Measurements from ENCODE around the gene CHMP4A.
A peak's percentile ranks its signal among the peaks of the same experiment; 100 is the strongest.
"Not testable (repeated sequence)": the region's sequence is repeated elsewhere in the genome, so short reads cannot be mapped to it uniquely, and the experiment has no call there.

CHMP4A gene

DNA sequence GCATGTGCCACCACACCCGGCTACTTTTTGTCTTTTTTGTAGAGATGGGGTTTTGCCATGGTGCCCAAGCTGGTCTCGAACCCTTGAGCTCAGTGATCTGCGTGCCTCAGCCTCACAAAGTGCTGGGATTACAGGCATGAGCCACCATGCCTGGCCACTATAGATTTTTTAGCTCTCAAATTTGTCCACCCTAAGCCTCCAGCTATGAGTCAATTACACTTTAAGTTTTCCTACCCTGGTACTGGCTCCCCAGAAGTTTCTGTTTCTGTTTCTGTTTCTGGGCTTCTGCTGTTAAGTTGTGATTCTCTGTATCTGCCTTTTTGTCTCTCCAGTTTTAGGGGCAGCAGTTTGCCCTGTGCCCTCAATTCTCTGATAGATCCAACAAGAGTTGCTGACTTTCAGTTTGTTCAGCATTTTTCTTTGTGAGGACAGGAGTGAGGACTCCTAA is 33.5 kb upstream of the CHMP4A start:
- DNase-seq = no peak

DNA sequence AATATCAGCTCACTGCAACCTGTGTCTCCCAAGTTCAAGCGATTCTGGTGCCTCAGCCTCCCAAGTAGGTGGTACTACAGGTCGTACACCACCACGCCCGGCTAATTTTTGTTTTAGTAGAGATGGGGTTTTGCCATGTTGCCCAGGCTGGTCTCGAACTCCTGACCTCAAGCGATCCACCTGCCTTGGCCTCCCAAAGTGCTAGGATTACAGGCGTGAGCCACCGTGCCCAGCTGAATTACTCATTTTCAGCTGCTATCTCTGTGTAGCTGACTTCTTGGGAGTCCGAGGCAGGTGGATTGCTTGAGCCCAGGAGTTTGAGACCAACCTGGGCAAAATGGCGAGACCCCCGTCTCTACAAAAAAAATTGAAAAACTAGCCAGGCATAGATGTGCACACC is 32.1 kb upstream of the CHMP4A start:
- not testable (repeated sequence) for DNase-seq

DNA sequence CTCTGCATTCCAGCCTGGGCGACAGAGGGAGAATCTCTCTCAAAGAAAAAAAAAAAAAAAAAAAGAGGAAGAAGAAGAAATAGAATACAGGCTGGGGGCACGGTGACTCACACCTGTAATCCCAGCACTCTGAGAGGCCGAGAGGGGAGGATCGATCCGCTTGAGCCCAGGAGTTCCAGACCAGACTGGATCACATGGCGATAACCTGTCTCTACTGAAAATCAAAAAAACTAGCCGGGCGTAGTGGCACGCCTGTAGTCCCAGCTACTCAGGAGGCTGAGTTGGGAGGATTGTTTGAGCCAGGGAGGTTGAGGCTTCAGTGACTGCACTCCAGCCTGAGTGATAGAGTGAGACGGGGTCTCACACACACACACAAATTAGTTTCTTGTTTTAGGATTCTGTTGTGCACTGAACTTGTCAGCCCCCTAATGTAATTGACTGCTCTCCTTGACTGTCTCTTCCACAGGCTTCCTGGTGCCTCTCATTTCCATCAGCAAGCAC is 30.1 kb upstream of the CHMP4A start:
- DNase-seq = peak in 1 of 6 experiments; percentile 25

DNA sequence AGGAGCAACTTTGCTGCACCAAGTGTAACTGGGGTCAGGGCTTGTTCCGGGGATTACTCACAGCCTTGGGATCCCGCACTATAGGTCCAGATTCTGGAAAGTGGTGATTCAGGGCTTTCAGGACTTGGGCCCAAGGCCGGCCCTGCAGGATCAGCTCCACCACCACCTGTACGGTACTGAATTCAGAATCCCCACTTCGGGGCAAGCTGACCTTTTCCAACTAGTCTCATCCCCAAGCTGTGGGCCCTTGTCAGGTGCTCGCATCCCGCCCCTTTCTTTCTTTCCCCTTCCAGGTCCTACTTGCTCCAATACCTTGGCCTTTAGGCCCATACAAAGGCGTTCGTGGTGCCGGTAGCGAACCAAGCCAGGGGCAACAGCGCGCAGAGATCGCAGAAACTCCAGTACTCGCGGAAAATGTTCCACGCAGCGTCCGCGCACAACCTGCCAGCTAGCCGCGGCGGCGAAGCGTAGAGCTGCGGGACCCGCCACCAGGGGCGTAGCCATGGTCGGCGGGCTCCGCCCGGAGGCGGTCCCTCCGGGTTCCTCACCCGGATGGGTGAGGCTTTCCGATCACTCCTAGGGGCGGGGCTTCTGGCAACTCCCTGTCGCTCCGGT is 28.6 kb upstream of the CHMP4A start:
- peak in 4 of 6 experiments; percentile 92 to 99 (median 96) for DNase-seq

DNA sequence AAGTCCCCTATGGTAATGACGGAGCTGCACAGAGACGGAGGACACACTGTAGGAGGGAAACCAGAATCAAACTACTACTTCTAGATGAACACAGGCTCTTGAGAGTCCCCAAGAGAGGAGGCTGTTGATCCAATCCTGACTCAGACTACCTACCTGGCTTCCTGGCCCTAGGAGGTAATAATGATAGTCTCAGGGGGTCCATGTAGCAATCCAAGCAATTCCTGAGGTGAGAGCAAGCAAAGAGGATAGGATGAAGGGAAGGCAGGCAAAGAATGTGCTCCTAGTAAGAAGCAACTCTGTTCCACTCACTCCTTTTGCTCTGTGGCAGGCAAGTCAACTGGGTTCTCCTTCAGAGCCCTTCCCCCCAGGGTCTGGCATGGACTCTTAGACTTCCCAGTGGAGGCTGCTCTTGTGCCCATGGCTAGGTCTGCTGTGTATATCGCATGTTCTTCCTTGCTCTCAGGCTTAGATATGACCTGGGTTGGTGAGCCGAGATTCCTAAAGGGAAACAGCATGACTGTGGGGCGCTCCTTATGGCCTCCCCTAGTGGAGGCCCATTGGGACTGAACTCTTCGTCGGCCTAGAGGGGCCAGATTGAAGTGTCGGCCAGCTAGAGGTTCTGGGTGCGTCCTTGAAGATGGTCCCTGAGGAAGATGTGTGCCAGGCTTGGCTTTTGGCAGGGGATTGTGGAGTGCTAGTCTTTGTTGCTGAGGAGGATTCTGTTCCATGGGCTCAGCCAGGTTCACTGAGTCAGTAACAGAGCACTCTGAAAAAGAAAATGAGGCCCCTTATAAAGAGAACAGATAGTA is 27.0 kb upstream of the CHMP4A start:
- DNase-seq = no peak

DNA sequence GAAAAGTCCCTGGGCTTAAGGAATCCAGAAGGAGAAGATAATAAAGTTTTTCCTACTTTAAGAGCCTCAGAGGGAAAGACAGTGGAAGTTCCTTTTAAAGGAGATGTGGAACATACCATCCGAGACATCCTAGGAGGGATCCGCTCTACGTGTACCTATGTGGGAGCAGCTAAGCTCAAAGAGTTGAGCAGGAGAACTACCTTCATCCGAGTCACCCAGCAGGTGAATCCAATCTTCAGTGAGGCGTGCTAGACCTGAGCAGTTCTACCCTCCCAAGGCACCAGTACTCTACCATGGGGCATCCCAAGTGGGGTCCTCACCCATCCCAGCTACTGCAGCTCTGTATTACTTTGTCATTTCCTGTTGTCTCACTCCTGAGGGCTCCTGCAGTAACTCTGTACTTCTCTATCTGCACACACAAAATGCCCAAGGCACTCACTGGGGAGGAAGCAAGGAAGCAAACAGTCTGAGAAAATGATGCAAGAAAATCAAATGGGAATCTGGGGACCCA is 25.3 kb upstream of the CHMP4A start:
- DNase-seq = no peak

DNA sequence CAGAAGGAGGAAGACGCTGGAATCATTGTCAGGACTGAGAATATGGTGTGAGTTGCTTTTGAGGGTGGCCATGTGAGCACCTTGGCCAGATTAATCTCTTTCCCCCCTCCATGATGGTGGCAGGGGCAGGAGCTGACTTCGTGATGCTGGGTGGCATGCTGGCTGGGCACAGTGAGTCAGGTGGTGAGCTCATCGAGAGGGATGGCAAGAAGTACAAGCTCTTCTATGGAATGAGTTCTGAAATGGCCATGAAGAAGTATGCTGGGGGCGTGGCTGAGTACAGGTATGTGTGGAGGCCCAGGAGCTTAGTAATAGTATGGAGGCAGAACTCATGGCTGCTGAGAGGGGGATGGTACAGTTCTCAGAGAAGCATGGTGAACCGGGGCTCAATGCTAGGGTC is 24.8 kb upstream of the CHMP4A start:
- DNase-seq = no peak

DNA sequence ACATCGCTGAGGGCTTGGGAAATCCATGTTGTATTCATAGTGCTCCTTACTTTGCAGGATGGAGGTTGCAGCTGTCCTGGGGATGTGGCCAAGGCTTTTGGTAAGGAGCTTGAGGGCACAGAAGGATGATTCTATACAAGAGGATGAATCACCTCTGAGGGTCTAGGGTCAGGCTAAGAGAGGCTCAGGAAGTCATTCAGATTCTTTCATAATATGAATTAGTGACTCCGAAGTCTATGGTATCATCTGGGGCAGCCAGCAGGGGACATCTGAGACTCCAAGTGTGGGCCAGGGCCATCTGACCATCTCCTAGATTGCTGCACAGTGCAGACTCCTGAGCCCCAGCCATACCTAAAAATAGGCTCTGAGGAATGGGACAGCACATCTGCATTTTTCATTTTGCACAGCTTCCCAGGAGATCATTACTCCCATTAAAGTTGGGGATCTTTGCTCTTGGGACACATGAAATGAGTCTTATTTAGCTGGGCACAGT is 24.2 kb upstream of the CHMP4A start:
- no peak for DNase-seq

DNA sequence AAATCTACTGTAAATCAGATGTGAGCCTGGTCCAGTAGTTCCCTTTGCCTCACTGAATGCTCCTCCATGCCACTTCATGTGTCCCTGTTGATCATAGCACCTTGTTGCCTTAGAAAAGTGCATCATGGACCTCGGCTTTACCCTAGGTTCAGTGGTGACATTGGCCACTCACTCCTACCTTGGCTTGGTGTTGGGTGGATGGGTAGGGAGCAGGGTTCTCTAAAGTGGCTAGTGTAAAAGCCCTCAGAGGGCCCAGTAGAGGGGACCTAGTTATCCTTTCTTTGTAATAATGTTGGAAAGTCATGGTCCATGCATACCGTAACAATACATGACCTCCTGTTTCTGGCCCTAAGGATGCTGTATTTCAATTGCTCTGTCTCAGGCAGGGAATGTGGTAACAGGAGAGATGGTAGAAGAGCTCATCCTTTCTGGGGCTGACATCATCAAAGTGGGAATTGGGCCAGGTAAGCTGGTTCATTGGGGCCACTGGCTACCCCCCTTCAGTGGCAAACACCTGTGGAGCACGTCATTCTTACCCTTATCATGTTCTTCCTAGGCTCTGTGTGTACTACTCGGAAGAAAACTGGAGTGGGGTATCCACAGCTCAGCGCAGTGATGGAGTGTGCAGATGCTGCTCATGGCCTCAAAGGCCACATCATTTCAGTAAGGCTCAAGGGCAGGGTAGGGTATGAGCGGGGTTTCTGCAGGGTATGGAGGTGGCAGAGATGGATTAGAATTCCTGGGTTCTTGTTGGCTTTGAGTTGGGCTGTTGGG is 23.6 kb upstream of the CHMP4A start:
- DNase-seq = no peak

DNA sequence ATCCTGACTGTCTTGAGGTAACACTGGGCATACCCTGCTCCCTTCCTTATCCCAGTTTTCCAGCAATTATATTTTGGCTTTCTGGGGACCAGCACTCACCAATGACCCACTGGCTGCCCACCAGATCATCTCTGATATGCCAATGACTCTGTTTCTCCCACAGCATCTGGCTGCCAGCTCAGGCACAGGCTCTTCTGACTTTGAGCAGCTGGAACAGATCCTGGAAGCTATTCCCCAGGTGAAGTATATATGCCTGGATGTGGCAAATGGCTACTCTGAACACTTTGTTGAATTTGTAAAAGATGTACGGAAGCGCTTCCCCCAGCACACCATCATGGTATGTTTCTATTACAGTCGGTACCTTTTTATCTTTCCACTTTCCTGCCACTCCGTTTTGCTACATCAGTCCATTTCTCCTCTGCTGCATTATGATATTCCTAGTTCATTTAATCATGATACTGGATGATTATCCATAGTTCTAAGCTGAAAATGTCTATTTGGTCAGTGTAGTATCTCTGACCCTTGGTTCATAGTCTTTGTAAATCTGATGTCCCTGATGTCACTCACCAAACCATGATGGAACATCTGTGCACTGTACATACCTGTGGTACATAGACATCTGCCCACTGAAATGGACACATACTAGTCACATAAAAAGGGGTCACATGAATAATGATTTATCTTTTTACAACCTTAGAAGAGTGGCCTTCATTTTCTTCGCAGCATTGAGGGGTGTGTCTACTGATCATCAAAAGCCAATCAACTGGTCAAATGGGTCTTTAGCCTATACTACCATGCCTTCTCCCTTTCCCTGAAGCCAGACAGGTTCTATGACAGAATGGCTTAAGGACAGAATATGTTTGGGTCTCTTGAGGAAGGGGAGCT is 22.8 kb upstream of the CHMP4A start:
- no peak for DNase-seq

DNA sequence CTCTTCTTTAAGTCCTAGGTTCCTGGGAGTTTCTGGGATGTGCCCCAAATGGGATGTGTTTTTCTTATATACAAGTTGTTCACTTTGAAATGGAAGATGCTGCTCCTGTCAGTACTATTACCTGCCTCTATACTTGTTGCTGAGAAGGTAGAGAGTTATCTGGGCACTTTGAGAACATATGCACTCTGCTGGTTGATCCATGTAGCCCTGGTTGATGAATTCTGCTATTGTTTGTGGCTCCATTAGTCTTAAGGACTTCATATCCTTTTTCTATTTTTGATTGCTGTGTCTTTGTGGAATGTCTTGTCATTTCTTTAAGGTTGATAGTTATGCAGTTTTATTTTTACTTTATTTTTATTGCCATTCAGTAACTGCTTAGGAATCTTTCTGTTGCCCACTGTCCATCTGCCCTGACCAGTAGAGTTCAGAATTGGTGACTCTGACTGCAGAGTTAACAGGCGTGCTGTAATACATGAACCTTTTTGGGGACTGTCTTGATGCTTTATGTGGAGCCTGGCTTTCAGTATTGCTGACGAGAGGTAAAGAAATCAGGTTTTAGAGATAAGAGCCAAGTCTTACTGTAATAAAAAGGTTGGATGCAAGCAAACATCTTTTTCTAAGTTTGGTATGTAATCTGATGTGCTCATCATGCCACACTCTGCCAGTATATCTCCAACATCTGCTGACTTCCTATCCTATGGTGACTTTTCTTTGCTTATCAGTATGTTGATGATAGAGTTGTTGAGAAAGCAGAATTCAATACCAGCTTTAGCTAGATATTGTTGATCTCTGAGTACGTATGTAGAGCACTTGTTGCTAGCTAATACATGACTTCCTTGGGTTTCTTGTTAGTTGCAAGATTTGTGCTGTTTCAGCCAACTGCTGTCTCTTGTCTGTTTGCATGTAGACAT is 21.1 kb upstream of the CHMP4A start:
- DNase-seq = no peak

DNA sequence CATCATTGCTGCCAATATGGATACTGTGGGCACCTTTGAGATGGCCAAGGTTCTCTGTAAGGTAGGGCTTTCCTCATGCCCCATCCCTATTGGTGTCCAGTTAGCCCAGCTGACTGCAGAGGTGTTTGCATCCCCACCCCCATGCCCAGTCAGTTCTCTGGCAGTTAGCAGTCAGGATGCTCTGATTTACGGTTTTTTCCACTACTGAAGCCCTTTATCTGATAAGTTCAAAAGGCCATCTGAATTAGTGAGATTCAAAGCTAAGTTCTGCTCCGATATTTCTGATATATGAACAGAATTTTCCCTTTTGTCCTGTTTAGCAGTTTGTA is 20.2 kb upstream of the CHMP4A start:
- DNase-seq = no peak

DNA sequence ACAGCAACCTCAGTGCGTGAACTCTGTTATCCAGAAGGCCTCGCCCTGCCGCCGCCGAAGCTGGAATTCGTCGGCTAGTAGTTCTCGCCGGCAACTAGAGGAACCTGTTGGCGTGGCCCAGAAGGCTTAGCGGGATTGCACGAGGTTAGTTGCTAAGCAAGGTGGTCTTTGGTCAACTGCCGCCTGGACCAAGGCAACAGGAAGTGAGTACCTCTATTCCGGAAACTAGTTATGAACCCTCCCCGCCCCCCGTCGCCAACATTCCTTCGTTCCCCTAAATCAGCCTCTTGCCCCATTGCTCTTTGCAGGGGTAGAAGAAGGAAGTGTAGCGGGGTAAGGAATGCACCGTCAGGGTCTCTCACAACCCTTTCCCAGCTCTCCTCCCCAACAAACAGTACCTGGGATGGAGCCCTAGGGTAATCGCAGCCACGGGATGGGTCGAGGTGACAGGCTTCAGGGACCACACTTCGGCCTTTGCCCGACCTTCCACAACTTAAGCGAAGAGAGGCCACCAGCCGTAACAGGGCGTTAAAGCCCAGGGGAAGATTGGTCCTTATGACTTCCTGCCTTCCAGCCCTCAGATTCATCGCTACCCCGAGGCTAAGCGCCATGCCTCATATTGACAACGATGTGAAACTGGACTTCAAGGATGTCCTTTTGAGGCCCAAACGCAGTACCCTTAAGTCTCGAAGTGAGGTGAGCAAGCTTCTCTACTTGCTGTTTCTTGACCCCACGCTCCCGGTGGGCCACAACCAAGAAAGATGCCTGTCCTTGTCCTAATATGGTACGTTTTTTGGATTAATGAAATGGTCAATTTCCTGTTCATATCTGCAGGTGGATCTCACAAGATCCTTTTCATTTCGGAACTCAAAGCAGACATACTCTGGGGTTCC is 19.6 kb upstream of the CHMP4A start, which contains the start of gene GMPR2:
GMPR2 (plus strand) TSS at position 285 of the 893 bp plus-strand sequence; CDS start at position 610, 325 bp downstream.
- peak in 1 of 6 experiments; percentile 46 for DNase-seq

DNA sequence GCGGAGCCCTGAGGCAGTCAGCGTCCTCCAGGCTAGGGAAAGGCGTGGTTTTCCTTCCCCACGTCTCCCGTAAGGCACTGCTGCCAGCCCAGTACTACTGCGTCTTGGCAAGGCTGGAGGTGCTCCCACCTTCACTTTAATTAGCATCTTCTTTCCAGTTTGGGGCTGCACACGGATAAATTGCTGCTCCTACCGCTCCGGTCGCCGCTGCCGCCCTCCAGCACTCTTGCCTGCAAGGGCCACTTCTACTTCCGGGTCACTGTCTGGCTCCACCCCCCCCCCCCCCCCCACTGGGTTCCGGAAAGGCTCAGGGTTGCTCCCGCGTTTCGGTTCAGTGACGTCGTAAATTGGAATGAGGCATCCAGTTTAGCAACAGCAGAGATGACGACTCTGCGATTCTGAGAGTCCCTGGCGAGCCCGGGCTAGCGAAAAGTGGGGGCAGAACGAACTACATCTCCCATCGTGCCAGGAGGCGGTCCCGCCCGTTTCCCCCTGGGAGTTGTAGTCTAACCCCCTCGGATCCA is 18.9 kb upstream of the CHMP4A start, which contains the start of gene NEDD8:
NEDD8 (minus strand) TSS at position 247 of the 524 bp plus-strand sequence; CDS start at position 147, 100 bp downstream.
- peak; percentile 81 to 92 (median 85) for DNase-seq

DNA sequence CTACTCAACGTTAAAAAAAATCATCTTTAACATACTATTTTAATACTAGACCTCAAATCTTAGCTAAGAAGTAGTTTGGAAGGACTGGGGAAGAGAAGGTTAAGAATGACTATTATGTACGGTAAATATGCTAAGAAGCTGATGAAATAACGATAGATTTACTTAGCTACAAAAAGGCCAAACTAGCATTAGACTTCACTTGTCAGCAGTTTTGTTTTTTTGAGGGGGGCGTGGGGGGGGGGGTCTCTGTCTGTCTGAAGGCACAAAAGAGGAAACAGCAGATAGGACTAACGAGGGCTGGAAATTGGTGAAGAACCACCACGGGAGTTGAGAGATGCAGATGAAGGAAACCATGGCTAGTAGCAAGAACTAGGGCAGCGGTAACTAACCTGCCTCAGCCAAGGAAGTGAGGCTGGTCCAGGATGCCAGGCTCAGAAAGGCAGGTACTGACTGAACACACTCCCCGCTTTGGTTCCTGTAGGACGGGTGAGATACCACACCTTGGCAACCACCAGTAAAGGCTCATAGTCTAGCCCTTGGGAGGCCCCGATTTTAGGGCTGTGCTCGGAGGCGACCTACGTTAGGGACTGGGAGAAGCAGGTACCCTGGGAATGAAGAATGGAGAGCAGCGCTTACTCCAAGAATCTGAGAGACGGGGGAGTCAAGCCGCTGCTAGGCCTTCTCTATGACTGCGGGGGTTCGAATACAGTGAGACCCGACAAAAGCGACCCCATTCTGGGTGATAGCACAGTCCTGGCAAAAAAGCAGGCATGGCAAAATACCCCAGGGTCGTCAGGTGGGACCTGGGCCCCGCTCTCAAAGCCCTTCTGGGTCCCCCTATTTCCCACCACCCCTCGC is 18.2 kb upstream of the CHMP4A start:
- peak in 1 of 6 experiments; percentile 2 for DNase-seq

DNA sequence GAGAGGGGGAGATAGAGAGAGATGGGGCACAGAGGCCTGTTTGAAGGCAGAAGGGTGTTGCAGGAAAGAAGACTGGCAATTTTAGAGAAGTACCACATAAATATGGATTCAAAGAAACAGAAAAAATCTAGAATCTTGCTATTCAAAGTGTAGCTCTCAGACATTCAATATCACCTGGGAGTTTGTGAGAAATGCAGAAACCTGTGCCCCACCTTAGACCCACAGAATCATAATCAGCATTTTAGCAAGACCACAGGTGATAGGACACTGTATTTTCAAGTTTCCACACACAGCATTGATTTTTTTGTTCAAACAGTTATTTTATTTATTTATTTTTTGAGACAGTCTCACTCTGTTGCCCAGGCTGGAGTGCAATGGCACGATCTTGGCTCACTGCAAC is 15.6 kb upstream of the CHMP4A start:
- DNase-seq = no peak

DNA sequence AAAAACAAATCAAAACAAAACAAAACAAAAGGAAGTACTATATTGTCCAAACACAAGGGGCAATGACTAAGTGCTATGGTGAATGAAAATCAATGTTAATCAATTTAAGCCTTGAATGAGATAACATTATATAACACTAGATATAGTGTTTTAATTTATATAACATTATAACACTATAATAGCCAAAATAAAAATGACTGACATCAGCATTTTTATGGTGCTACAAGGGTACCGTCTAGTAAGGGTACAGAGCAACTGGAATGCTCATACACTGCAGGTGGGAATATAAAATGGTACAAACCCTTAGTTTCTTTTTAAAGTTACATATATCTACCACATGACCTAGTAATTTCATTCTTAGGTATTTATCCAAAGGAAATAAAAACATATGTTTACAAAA is 13.2 kb upstream of the CHMP4A start:
- DNase-seq = no peak

DNA sequence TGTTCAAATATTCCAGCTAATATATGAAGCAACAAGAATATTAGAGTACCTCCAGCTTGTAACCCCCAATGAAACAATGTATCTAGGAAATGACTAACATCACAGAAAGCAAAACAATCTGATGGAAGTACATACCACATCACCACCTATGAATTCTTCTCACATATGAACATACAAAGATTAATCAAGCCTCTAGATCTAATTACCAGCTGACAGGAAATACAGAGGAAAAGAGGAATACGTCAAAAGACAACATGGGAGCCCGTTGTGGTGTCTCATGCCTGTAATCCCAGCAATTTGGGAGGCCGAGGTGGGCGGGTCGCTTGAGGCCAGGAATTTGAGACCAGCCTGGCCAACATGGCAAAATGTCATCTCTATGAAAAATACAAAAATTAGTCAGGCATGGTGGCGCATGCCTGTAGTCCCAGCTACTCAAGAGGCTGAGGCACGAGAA is 11.4 kb upstream of the CHMP4A start:
- no peak for DNase-seq
